Measurements from ENCODE around the gene MRPL58. TPM values are rescaled to one million over a fixed set of nuclear protein-coding genes. Genes with fewer than 3 reads are reported as not detected.

Gene MRPL58
- total and polyA plus RNA-seq, 3 experiments from 2014 or later: 48.0 to 68.8 (median 65.5) TPM

DNA sequence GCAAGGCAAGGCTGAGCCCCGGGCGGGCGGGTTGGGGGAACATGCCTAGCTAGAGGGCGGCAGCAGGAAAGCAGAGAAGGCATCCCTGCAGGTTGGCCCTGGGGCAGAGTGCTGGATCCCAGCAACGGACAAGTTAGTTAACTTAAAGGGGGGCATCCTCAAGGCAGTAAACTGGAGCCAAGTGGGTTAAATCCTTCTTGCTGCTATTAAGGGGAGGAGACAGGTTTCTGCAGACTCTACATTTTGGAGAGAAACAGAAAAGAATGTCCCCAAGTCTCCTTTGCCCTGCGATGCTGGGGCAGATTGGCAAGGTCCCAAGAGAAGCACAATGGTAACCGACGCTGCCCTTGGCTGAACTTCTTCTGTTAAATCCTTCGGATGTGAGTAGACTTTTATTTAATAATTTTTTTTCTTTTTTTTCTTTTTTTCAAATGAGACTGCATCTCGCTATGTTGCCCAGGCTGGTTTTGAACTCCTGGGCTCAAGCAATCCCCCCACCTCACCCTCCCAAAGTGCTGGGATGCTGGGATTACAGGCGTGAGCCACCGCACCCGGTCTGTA lies 20.3 kb downstream of the MRPL58 start:
- Histone ChIP-seq H3K27me3 (ENCODE audit: insufficient read depth, low read length, poor library complexity, severe bottlenecking) (no peaks in the 10 kb centered on the region), H3K4me3 (ENCODE audit: low read length) (peak overlapping the region; percentile 36), H3K4me1 (ENCODE audit: insufficient read depth, low read length) (peaks cover 50% of the 10 kb centered on the region), H3K36me3 (ENCODE audit: insufficient read depth, low read length) (no peaks in the 10 kb centered on the region), H3K27ac (ENCODE audit: low read depth, low read length) (peak overlapping the region; percentile 62), H3K9me3 (ENCODE audit: low read length) (no peaks in the 10 kb centered on the region)
- Mint-ChIP-seq H3K27ac (peak overlapping the region; percentile 86 to 99 (median 98)), H3K9me3 (peaks cover 0 to 6% (median 0%) of the 10 kb centered on the region in 5 donors), H3K27me3 (peaks cover 0 to 16% of the 10 kb centered on the region in 2 donors), H3K4me3 (peak overlapping the region; percentile 91 to 96 (median 92)), H3K36me3 (peaks cover 0 to 4% (median 0%) of the 10 kb centered on the region in 3 donors), H3K4me1 (peaks cover 36 to 61% (median 58%) of the 10 kb centered on the region in 3 donors)
- ChIA-PET POLR2A (no interaction called here), CTCF (interaction anchor here (2.4 kb wide), 1 partner anchor 20 kb away, joined by 17 read pairs; the partner anchor contains the start of gene MRPL58)
- peak in 1 of 5 donors; percentile 55 for DNase-seq

GRCh38 chr17:75033346-75034235 lies 21.1 kb downstream of the MRPL58 start:
- ChIA-PET CTCF (interaction anchor here (1.3 to 3.4 kb wide), 5 partner anchors 13 to 80 kb away, joined by 3 to 17 read pairs (median 6); partner anchors contain the start of genes ATP5PD, KCTD2 and MRPL58), POLR2A (interaction anchor here (0.5 to 2.2 kb wide), 6 partner anchors 14 to 228 kb away, joined by 3 to 14 read pairs (median 6); partner anchors contain the start of genes ATP5PD, CDR2L, GGA3 and KCTD2)
- Mint-ChIP-seq H3K27ac (peak overlapping the region; percentile 90 to 99 (median 98)), H3K4me3 (peak overlapping the region; percentile 91 to 96 (median 92)), H3K27me3 (peaks cover 0 to 16% of the 10 kb centered on the region in 2 donors), H3K9me3 (peaks cover 0 to 6% (median 0%) of the 10 kb centered on the region in 5 donors), H3K4me1 (peaks cover 36 to 61% (median 58%) of the 10 kb centered on the region in 3 donors), H3K36me3 (peaks cover 0 to 9% (median 0%) of the 10 kb centered on the region in 3 donors)
- peak; percentile 66 to 88 (median 81) for DNase-seq
- H3K9me3 ChIP-seq (ENCODE audit: low read length): no peaks in the 10 kb centered on the region
- H3K27ac ChIP-seq (ENCODE audit: low read depth, low read length): peak overlapping the region; percentile 62
- no peaks in the 10 kb centered on the region for H3K27me3 ChIP-seq (ENCODE audit: insufficient read depth, low read length, poor library complexity, severe bottlenecking)
- H3K4me3 ChIP-seq (ENCODE audit: low read length): peak overlapping the region; percentile 81
- H3K4me1 ChIP-seq (ENCODE audit: insufficient read depth, low read length): peaks cover 50% of the 10 kb centered on the region
- H3K36me3 ChIP-seq (ENCODE audit: insufficient read depth, low read length): peaks cover 4% of the 10 kb centered on the region

DNA sequence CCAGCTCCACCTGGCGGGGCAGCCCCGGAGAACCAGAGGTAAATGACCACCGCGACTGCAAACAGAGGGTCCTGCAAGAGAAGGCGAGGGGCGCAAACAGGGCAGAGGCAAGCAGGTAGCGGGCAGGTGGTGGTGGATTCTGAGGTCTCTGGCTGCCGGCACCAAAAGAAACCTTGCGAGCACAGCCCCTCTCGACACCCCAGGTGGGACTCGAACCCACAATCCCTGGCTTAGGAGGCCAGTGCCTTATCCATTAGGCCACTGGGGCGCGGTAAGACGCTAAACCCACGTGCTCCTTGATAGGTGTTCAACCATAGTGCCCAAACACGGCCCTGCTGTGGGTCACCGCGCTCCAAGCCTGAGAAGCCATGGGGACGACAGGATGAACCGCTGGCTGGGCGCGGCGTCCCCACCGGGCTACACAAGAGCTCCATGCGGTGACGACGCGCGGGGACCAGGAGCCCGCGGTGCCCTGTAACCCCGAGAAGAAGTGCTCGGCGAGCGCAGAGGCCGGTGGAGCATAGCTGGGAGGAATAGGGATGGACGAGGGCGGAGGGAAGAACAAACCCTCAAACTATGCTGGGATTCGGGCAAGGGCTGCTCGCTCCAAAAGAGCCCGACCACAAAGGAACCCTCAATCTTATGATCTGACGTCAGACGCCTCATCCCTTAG lies 21.9 kb downstream of the MRPL58 start:
- DNase-seq: peak; percentile 56 to 82 (median 70)
- Histone ChIP-seq H3K9me3 (ENCODE audit: low read length) (no peaks in the 10 kb centered on the region), H3K4me3 (ENCODE audit: low read length) (peak overlapping the region; percentile 81), H3K27me3 (ENCODE audit: insufficient read depth, low read length, poor library complexity, severe bottlenecking) (no peaks in the 10 kb centered on the region), H3K4me1 (ENCODE audit: insufficient read depth, low read length) (peaks cover 50% of the 10 kb centered on the region), H3K27ac (ENCODE audit: low read depth, low read length) (peak overlapping the region; percentile 62), H3K36me3 (ENCODE audit: insufficient read depth, low read length) (peaks cover 11% of the 10 kb centered on the region)
- H3K9me3 Mint-ChIP-seq: peaks cover 0 to 6% (median 0%) of the 10 kb centered on the region in 5 donors
- H3K4me1 Mint-ChIP-seq: peaks cover 38 to 61% (median 60%) of the 10 kb centered on the region in 3 donors
- peaks cover 0 to 16% of the 10 kb centered on the region in 2 donors for H3K27me3 Mint-ChIP-seq
- H3K27ac Mint-ChIP-seq: peak overlapping the region; percentile 90 to 99 (median 97)
- ChIA-PET POLR2A (interaction anchor here (0.5 to 2.2 kb wide), 8 partner anchors 9 to 227 kb away, joined by 3 to 14 read pairs (median 6); partner anchors contain the start of genes ARMC7, ATP5PD, CDR2L and GGA3), CTCF (interaction anchor here (0.8 to 3.4 kb wide), 6 partner anchors 9 to 80 kb away, joined by 3 to 17 read pairs (median 4); partner anchors contain the start of genes ATP5PD, KCTD2 and MRPL58)
- peaks cover 0 to 14% (median 2%) of the 10 kb centered on the region in 3 donors for H3K36me3 Mint-ChIP-seq
- peak overlapping the region; percentile 91 to 96 (median 92) for H3K4me3 Mint-ChIP-seq

GRCh38 chr17:75036643-75037268 lies 24.3 kb downstream of the MRPL58 start:
- peak overlapping the region; percentile 39 for H3K4me3 ChIP-seq (ENCODE audit: low read length)
- H3K27ac ChIP-seq (ENCODE audit: low read depth, low read length): peak overlapping the region; percentile 71
- no peaks in the 10 kb centered on the region for H3K27me3 ChIP-seq (ENCODE audit: insufficient read depth, low read length, poor library complexity, severe bottlenecking)
- H3K4me1 ChIP-seq (ENCODE audit: insufficient read depth, low read length): peaks cover 50% of the 10 kb centered on the region
- DNase-seq: peak; percentile 76 to 96 (median 93)
- Mint-ChIP-seq H3K27me3 (peaks cover 0 to 16% of the 10 kb centered on the region in 2 donors), H3K4me3 (peak overlapping the region; percentile 61 to 93 (median 83)), H3K27ac (peak overlapping the region; percentile 96 to 99 (median 98)), H3K4me1 (peaks cover 42 to 60% (median 56%) of the 10 kb centered on the region in 3 donors), H3K9me3 (peaks cover 0 to 6% (median 0%) of the 10 kb centered on the region in 5 donors), H3K36me3 (peaks cover 5 to 35% (median 10%) of the 10 kb centered on the region in 3 donors)
- POLR2A ChIA-PET: interaction anchor here (1.0 kb wide), 1 partner anchor 73 kb away, joined by 3 read pairs; the partner anchor contains the start of gene ARMC7
- CTCF ChIA-PET: interaction anchor here (0.8 to 3.4 kb wide), 4 partner anchors 10 to 75 kb away, joined by 3 to 10 read pairs (median 4); partner anchors contain the start of genes ATP5PD and KCTD2
- H3K9me3 ChIP-seq (ENCODE audit: low read length): no peaks in the 10 kb centered on the region
- H3K36me3 ChIP-seq (ENCODE audit: insufficient read depth, low read length): peaks cover 26% of the 10 kb centered on the region

GRCh38 chr17:75039238-75039637 lies 26.8 kb downstream of the MRPL58 start:
- Mint-ChIP-seq H3K36me3 (peaks cover 5 to 42% (median 11%) of the 10 kb centered on the region in 3 donors), H3K9me3 (peaks cover 0 to 3% (median 0%) of the 10 kb centered on the region in 5 donors), H3K4me1 (peaks cover 24 to 40% (median 37%) of the 10 kb centered on the region in 3 donors), H3K27ac (peak overlapping the region in 4 of 8 donors; percentile 43 to 81 (median 62)), H3K27me3 (peaks cover 0 to 13% of the 10 kb centered on the region in 2 donors), H3K4me3 (no peak overlapping the region)
- DNase-seq: no peak
- no peak overlapping the region for H3K27ac ChIP-seq (ENCODE audit: low read depth, low read length)
- ChIA-PET POLR2A (no interaction called here), CTCF (interaction anchor here (1.1 to 2.0 kb wide), 3 partner anchors 11 to 91 kb away, joined by 4 to 7 read pairs (median 4); partner anchors contain the start of genes MRPL58 and NT5C)
- H3K4me3 ChIP-seq (ENCODE audit: low read length): no peak overlapping the region
- peaks cover 31% of the 10 kb centered on the region for H3K36me3 ChIP-seq (ENCODE audit: insufficient read depth, low read length)
- peaks cover 29% of the 10 kb centered on the region for H3K4me1 ChIP-seq (ENCODE audit: insufficient read depth, low read length)
- no peaks in the 10 kb centered on the region for H3K9me3 ChIP-seq (ENCODE audit: low read length)
- H3K27me3 ChIP-seq (ENCODE audit: insufficient read depth, low read length, poor library complexity, severe bottlenecking): no peaks in the 10 kb centered on the region

GRCh38 chr17:75041656-75042280 lies 29.3 kb downstream of the MRPL58 start:
- peaks cover 29 to 36% (median 35%) of the 10 kb centered on the region in 3 donors for H3K4me1 Mint-ChIP-seq
- H3K36me3 Mint-ChIP-seq: peaks cover 5 to 46% (median 11%) of the 10 kb centered on the region in 3 donors
- peak overlapping the region in 1 of 8 donors; percentile 85 for H3K27ac Mint-ChIP-seq
- ChIA-PET CTCF (interaction anchor here (0.8 to 2.0 kb wide), 3 partner anchors 66 to 123 kb away, joined by 3 to 6 read pairs (median 3); no protein-coding TSS in a partner anchor), POLR2A (no interaction called here)
- Histone ChIP-seq H3K4me3 (ENCODE audit: low read length) (no peak overlapping the region), H3K27me3 (ENCODE audit: insufficient read depth, low read length, poor library complexity, severe bottlenecking) (no peaks in the 10 kb centered on the region), H3K36me3 (ENCODE audit: insufficient read depth, low read length) (peaks cover 31% of the 10 kb centered on the region), H3K4me1 (ENCODE audit: insufficient read depth, low read length) (peaks cover 18% of the 10 kb centered on the region), H3K9me3 (ENCODE audit: low read length) (no peaks in the 10 kb centered on the region), H3K27ac (ENCODE audit: low read depth, low read length) (no peak overlapping the region)
- no peaks in the 10 kb centered on the region for H3K9me3 Mint-ChIP-seq
- no peak for DNase-seq
- no peaks in the 10 kb centered on the region for H3K27me3 Mint-ChIP-seq
- H3K4me3 Mint-ChIP-seq: peak overlapping the region in 1 of 7 donors; percentile 45

All from CD8-positive, alpha-beta memory T cell (primary cell).